Suprapubic skin (tissue), 3 donors: ENCODE data around the gene PTPRD.

ENCODE experiments used
- EP300 ChIP-seq: sonication (generic); formaldehyde crosslinking; IDR thresholded peaks from one replicate; pipeline ENCODE4 v1.6.1; 2017; ENCODE audit warnings: antibody characterized with exemption
- TF ChIP-seq, protein P1 (sequence below), 2 donors: fragments of 200-600 bp in 1 of 2; fragments of 450-650 bp in 1 of 2; sonication (generic) in 1 of 2; IDR thresholded peaks; one replicate each; pipeline ENCODE4 v1.5.1; 2016 to 2019; ENCODE audit warnings: antibody characterized with exemption in 2 of 2, mild to moderate bottlenecking in 1 of 2, moderate library complexity in 1 of 2

DNA sequence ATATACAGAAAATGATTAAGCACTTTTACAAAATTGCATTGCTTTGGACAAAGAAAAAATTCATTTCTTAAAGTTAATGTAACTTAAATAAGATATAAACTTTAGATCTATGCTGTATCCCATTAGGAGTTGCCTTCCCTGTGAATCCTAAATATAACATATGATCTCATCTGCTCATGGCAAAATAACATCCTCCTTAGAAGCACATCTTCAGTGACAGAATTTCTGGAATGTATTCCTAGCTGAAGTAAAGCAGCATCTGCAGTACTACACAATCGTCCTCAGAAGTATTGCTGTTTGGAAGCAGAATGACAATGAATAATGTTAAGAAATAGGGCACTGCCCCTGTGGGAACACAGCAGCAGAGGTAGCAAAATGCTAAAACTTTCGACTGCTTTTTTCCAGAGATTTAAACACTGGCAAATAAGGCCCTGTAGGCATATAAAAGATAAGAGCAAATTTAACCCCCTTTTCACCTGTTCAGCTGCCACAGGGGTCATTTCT, 571.0 kb downstream of the PTPRD start:
- no peak for TF ChIP-seq EP300
- TF ChIP-seq, protein P1, sequence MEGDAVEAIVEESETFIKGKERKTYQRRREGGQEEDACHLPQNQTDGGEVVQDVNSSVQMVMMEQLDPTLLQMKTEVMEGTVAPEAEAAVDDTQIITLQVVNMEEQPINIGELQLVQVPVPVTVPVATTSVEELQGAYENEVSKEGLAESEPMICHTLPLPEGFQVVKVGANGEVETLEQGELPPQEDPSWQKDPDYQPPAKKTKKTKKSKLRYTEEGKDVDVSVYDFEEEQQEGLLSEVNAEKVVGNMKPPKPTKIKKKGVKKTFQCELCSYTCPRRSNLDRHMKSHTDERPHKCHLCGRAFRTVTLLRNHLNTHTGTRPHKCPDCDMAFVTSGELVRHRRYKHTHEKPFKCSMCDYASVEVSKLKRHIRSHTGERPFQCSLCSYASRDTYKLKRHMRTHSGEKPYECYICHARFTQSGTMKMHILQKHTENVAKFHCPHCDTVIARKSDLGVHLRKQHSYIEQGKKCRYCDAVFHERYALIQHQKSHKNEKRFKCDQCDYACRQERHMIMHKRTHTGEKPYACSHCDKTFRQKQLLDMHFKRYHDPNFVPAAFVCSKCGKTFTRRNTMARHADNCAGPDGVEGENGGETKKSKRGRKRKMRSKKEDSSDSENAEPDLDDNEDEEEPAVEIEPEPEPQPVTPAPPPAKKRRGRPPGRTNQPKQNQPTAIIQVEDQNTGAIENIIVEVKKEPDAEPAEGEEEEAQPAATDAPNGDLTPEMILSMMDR (IDR thresholded peaks at IDR 0.05), result no peak
